GM12892 (cell line): ENCODE results near the gene TMEM31.

ENCODE experiments used
- DNase-seq: peaks from one replicate; pipeline ENCODE4 v3.0.0; 2011; ENCODE audit not compliant: insufficient read length
- FAIRE-seq: peaks from 2 replicates; lab custom pipeline; 2011; peaks lifted over from hg19 to GRCh38; lab: Jason Lieb, UNC
- POLR2A ChIP-seq: IDR thresholded peaks from 2 replicates; pipeline ENCODE4 v1.6.1; 2011; ENCODE audit warnings: low read depth, low read length, control low read depth
- POLR2AphosphoS5 ChIP-seq: IDR thresholded peaks from 2 replicates; pipeline ENCODE4 v1.6.1; 2011; ENCODE audit warnings: low read depth, low read length, control low read depth
- TAF1 ChIP-seq: IDR thresholded peaks from 2 replicates; pipeline ENCODE4 v1.6.1; 2011; ENCODE audit warnings: low read depth, mild to moderate bottlenecking, control low read depth, low read length, borderline replicate concordance

TMEM31 gene

DNA sequence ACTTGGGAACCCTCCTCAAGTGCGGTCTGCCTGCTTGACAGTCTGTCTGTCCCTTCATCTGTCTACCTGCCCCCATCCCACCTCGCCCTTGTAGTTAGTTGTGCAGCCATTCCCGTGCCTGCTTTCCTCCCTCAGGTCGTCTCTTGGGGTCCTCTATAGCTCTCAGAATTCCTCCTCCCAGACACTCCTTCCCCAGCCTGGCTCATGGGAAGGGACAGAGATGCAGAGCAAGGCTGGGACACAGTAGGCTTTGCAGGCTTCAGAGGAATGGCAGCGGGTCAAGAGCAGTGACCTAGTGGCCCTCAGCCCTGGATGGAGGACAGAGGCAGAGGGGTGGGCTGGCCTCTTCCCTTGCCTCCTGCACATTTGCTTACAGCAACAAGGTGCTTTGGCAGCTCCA, 18.3 kb downstream of the TMEM31 start:
- FAIRE-seq: no peak
- DNase-seq: no peak
- TF ChIP-seq POLR2AphosphoS5: no peak
- TF ChIP-seq POLR2A: no peak
- no peak for TF ChIP-seq TAF1

DNA sequence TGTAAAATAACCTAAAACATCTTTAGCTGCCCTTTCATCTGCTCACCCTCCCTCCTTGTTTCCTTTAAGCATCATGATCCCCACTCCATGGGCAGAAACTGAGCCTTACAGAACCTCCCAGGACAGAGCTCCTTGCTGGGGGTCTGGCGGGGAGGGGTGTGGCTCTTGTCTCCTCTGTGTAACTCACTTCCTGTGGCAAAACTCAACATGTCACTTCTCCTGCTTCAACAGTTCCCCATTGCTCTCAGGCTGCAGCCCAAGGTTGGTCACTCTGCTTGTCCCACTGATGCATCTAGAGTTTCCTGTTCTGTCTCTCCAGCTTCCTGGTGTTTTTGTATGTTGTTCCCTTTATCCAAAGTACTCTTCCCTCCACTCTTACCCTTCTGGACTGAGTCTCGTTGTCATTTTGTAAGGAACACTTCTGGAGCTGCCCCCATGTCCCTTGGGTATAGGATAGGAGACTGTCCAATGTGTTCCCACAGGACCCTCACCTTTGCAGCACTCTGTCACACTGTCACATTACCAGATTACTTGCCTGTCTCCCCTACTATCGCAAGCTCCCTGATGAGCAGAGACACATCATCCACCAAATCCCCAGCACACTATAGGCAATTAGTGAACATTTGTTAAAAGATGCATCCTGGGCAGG, 19.6 kb downstream of the TMEM31 start:
- FAIRE-seq (no peak), DNase-seq (no peak)
- TF ChIP-seq POLR2AphosphoS5 (no peak), TAF1 (no peak), POLR2A (no peak)

DNA sequence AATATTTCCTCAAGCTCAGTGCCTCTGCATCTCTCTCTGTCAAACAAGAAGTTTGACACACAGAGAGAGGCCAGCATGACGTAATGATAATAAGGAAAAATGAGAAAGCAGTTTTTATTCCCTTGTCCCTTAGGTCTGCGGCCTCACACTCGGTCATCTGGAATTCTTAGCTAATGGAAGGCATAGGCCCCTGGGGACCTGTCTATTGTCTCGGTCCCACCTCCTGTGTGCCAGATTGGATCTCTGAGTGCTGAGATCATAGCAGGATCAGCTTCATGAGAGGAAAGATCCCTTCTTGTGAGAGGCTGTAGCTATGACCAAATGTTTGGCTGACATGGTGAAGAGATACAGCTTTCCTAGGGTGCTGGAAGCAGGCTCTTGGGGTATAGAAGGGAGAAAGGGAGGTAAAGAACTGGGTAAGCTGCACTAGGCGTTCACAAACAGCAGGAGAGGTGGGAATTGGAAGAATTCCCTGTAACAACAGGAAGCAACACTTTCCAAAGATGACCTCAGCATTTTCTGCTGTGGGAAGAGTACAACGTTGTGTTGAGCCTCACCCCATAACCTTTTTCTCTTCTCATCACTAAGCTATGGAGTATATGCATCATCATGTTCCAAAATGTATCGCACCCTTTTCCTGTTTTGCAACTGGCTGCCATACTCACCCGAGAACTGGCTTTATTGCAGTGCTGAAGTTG, 20.2 kb downstream of the TMEM31 start:
- TF ChIP-seq POLR2AphosphoS5: no peak
- FAIRE-seq: no peak
- no peak for DNase-seq

DNA sequence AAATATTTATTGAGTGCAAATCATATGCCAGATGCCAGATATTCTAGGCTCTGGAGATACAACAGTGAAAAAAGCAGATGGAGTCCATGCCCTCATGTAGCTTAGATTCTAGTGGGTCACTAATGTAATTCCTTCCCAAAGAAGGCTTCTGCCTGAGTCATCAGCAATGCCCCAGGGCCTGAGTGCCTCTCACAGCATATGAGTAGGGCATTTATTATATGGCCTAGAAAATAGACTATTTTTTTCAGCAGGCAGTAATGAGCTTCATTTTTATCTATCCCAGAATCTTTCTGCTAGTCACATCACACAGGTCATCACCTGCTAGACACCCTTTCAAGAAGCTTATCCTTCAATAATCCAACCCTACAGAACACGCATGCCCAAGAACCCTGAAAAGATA, 22.3 kb downstream of the TMEM31 start:
- FAIRE-seq: no peak
- DNase-seq: no peak
- TF ChIP-seq POLR2A: no peak
- no peak for TF ChIP-seq POLR2AphosphoS5
- no peak for TF ChIP-seq TAF1

DNA sequence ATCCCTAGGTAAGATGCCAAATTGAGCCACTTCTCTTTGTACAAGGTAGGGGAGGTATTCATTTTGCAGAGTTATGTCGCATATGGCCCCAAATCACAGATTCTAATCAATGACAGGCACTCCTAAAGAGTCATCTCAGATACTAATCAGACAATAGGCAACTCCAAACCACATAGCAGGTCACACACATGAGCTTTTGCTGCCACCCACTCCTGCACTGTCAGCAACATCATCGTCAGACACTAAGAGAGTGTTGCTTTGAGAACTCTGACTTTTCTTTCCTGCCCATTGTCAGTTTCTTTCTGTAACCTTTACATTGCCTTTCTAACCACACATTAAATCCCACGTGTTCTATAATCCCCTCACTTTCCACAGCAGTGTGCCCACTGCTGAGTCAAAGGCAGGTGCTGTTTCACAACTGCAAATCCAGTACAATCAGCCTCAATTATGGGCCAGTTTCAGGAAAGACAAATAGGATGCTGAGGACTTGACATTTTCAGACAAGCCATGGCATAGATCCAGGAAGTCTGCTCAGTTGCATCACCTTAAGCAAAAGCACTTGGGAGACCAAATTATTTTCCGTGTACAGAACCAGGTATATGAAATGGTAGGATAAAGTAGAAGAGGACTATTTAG, 23.5 kb downstream of the TMEM31 start:
- FAIRE-seq: no peak

DNA sequence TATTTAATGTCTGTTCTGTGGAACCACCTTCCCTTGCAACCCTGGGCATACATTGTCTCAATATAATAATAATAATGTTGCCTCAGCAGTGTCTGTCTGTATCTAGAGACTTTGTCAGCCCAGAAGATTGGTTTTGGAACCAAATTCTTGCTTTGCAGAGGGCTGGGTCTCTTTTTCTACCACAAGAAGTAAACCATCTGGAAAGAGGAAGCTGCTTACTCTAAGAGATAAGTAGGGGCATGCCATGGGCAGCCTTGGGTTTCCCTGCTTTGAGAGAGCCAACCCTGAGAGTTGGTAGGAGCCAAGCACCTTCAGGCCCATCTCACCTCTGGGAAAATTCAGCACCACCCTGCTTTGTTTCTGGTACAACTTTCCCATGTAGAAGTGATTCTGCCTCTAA, 27.0 kb downstream of the TMEM31 start:
- TF ChIP-seq POLR2AphosphoS5 (no peak), TAF1 (no peak)
- no peak for FAIRE-seq

More for the DNA sequence above, 23.5 kb downstream of the TMEM31 start:
- TF ChIP-seq POLR2AphosphoS5 (no peak), POLR2A (no peak), TAF1 (no peak)
- DNase-seq: no peak

DNA sequence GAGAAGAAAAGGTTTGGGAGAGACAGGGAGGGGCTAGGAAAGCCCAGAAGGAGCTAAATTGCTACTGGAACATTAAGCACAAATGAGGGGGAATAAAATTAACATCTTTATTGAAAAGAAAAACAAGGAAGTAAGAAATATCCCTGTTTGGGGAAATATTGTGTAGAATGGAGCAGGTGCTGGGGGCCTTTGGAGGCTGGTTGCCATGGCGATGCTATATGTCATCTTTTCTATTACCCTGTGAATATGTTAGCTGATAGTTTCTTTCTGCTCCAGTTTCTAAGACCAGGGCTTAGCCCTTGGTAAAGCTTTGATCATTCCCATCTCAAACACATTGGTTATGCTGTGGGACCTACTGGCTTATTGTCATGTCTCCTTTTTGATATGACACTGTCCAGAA, 28.7 kb downstream of the TMEM31 start:
- no peak for DNase-seq
- no peak for FAIRE-seq
- no peak for TF ChIP-seq POLR2AphosphoS5
- no peak for TF ChIP-seq TAF1
- TF ChIP-seq POLR2A: no peak

More for the DNA sequence above, 27.0 kb downstream of the TMEM31 start:
- no peak for DNase-seq

DNA sequence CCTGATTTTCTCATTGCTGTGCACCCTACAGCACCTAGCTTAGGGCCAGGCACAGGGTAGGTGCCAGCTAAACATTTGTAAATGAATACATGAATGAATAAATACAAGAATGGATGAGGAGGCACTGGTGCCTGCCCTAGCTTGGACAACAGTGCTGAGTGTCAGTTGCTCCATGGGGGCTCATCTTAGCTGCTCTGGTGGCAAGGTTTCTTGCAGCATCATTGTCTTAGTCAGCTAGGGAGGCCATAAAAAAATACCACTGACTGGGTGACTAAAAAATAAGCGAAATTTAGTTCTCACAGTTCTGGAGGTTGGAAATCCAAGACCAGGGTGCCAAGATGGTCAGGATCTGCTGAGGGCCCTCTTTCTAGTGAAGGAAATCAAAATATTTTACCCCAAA, 31.2 kb downstream of the TMEM31 start:
- FAIRE-seq (no peak), DNase-seq (no peak)
- no peak for TF ChIP-seq TAF1
- TF ChIP-seq POLR2AphosphoS5: no peak
- TF ChIP-seq POLR2A: no peak

DNA sequence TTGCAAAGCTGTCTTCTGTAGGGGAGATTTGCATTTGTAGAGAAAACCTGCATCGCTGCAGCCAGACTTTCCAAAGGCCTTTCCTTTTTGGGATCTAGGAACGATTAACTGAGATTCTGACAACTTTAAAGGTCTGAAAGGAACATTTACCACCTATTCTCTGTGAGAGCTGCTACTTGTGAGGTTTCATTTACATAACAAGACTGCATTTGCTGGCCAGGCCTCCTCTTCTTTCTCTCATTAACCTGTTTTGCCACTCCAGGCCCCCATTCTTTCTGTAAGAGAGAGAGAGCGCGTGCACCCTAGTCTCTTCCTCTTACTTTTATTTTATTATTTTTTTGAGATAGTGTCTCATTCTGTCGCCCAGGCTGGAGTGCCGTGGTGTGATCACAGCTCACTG, 31.6 kb downstream of the TMEM31 start:
- DNase-seq (no peak), FAIRE-seq (no peak)
- TF ChIP-seq POLR2A (no peak), POLR2AphosphoS5 (no peak), TAF1 (no peak)

DNA sequence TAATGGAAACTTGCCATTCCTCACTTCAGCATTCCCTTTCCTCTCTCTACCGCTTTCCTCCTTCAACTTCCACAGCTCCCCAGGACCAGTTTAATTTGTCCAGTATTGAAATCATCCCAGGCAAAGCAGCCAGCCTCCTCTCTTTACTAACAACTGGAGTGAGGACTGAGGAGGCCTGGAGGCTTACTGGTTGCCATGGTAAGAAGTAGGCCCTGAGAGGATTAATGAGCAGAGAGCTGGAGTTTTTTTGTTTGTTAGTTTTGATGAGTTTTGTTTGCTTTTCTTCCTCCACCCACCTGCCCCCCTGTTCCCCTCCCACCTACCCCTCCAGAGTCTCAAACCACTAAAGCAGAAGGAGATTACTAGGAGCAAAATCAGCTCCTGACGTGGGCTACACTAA, 36.5 kb downstream of the TMEM31 start:
- DNase-seq (no peak), FAIRE-seq (no peak)
- TF ChIP-seq TAF1 (no peak), POLR2A (no peak), POLR2AphosphoS5 (no peak)

DNA sequence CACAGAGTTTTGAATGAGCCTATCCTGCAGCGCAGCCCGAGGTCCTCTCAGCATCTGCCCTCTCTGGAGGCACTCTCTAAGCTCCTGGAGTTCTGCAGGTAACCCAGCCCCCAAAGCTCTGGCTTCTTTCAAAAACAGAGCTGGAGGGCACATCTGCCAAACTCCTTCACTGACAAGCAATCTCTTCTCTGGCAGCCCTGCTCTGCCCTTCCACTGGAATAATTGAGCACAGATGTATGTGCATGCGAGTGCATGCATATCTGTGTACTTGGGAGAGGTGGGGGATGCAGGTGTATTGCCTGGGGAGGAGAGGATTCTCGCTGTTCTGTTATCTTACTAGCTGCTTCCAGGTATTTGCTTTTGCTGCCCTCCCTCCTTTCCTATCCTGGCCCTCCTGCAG, 43.7 kb downstream of the TMEM31 start:
- TF ChIP-seq POLR2AphosphoS5: no peak
- no peak for TF ChIP-seq TAF1
- no peak for TF ChIP-seq POLR2A
- no peak for FAIRE-seq
- DNase-seq: no peak

DNA sequence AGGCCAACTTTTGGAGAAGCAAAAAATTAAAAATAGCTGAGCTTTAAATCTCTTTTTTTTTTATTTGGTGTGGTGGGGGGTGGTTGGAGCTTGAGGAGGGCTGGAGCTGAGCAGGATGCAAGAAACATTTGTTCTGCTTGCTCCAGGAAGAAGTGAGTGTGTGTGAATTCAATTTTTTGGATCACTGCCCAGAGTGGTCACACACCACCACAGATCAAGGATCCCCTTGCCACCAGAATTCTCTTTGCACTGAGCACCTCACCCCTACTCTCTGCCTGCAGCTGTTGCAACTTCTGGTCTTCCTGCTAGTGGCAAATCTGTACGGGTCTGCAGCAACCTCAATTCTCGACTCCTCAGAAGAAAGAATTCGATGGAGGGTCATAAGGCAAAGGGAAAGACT, 46.0 kb downstream of the TMEM31 start:
- DNase-seq (no peak), FAIRE-seq (no peak)

More for the DNA sequence above, 46.0 kb downstream of the TMEM31 start:
- TF ChIP-seq POLR2AphosphoS5 (no peak), POLR2A (no peak), TAF1 (no peak)
